HG03135 (cell line): ENCODE measurements around the gene WDR93.
"Not testable (repeated sequence)": the region's sequence is repeated elsewhere in the genome, so short reads cannot be mapped to it uniquely, and the experiment has no call there.

Experiments
- ATAC-seq: cut with Tn5 transposase; IDR thresholded peaks from one replicate; pipeline ENCODE4 v1.9.1; 2021; ENCODE audit warnings: mild to moderate bottlenecking, moderate library complexity; ENCODE audit not compliant: unreplicated experiment

The WDR93 gene

DNA sequence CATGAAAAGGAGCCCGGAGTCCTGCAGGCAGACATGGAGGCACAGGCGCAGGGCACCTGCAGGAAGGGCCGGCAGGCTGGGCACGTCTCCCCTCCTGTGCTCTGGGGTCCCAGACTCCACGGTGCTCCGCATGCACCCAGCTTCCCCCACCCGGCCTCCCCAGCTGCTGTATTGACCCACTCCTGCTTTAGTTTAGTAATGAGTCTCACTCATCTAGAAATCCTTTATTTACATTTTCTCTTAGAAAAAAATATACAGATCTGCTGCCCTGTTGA, 94.0 kb downstream of the WDR93 start:
- no peak for ATAC-seq

DNA sequence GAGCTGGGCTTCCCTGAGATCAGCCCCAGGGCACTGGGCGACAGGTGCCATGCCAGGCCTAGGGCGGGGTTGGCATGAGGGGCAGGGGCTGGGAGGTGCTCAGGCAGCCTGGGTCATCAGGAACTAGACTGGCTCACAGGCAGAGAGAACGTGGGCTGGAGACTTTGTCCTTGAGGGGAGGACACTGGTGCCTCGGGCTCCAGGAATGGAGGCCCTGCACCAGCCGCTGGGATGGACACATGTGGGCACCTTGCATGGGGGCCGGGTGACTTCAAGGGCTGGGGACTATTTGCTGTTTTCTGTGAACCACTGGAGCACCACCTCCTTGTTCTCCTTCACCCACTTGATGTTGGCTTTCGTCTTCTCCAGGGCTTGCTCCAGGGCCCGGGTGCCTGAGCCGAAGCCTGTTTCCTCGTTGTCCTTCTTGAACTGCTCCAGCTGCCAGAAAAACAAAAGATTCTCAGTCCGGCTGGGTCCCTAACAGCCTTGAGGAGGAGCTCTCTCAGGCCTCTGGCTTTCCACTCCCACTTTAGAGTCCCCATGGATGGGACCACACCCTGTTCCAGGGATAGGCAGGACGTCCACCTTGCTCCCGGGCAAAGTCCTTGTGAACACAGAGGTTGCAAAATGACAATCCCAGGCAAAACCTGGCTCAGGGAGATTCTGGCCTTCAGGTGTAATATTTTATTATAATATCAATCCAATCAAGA, 94.6 kb downstream of the WDR93 start:
- ATAC-seq, result no peak

DNA sequence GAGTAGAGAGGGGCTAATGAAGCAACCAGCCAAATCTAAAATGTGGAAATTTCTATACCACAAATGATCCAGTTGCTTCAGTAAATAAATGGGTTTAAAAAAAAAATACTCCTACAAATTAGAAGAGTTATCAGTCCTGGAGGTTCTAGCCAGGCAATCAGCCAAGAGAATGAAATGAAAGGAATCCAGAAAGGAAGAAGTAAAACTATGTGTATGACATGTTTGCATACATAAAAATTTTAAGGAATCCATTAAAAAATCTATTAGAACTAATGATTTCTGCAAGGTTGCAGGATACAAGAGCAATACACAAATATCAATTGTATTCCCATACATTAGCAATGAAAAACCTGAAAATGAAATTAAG, 95.1 kb downstream of the WDR93 start:
- ATAC-seq, result no peak

DNA sequence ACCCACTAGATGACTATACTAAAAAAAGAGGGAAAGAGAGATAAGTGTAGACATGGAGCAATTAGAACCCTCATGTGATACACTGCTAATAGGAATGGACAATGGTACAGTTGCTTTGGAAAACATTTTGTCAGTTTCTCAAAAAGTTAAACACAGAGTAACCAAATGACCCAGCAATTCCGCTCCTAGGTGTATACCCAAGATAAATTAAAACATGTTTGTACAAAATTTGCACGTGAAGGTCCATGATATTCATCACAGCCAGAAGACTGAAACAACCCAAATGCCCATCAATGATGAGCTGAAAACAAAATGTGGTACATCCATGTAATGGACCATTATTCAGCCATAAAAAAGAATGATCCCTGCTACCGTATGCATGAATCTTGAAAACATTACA, 97.3 kb downstream of the WDR93 start:
- no peak for ATAC-seq

DNA sequence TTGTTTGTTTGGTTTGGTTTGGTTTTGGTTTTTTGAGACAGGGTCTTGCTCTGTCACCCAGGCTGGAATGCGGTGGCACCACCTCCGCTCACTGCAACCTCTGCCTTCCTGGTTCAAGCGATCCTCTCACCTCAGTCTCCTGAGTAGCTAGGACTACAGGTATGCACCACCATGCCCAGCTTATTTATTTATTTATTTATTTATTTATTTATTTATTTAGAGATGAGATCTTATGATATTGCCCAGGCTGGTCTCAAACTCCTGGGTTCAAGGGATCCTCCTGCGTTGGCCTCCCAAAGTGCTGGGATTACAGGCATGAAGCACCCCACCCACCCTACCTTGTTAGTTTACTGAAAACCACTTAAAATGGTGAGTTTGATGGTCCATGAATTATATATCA, 98.0 kb downstream of the WDR93 start:
- ATAC-seq, result not testable (repeated sequence)

DNA sequence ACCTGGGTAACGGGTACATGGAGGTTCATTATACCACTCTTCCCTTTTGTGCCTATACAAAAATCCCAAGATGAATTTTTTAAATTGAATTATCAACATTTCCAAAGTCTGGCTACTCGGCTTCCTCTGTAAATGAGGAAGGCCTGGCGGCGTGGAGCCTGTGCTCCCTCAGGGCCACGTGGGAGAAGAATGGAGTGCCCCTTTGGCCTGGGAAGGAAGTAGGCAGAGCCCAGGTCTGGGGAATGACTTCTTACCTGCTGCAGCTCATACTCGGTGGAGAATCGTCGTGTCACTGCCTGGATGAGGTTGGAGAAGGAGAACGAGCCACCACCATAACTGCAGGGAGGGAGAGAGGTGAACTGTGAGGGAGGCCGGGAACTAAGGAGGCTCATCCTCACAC, 99.6 kb downstream of the WDR93 start:
- ATAC-seq, result no peak

DNA sequence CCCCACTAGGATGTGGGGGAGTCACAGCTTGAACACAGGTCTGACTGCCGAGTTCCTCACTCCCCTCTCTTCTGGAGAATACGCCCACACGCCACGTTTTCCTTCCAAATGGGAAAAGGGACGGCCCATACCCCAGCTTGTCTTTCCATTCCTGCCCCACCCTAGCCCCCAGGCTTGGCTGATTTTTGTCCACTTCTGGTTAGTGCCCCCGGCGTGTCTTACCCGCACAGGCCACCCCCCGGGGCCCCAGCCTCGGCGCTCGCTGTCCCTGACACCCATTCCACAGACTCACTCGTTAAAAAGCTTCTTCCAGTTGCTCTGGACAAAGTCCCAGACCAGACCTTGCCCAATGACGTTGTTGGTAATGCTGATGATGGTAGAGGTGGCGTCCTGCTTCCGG, 100.0 kb downstream of the WDR93 start:
- no peak for ATAC-seq

DNA sequence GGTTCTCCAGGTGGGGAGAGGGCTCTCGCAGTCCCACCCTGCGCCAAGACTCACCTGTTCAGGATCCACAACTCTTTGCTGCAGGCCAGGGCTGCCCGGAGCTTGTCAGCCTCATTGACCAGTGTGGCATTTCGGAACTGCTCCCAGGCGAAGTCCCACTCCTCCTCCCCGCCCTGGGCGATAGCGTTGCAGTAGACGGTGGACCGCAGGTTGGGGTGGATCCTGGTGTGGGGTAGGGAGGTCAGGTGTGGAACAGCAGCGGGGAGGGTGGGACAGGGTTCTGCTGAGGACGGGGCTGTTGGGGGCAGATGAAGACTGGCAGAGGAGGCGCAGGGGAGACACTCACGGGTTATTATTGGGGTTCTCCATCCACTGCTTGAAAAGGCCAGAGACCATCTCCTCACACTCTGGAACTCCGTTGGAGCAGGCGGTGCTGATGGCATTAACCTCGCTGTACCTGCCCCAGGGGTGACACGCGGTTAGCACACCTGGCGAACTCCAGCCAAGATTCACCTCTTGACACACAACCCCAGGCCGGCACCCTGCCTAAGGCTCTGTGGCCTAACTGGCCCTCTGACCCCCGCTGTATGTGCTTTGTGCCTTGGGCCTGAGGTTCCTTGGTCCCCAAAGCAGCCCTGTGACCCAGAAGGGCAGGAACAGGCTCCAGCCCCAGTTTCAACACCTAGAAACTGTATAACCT, 101.6 kb downstream of the WDR93 start:
- ATAC-seq, result no peak
